Measurements from ENCODE around the gene ASS1. TPM values are rescaled to one million over a fixed set of nuclear protein-coding genes. Genes with fewer than 3 reads are reported as not detected.

ASS1 gene
- polyA plus RNA-seq, 1 donor: 281 TPM

GRCh38 chr9:130414910-130415746, 29.6 kb upstream of the ASS1 start:
- no peak for DNase-seq

DNA sequence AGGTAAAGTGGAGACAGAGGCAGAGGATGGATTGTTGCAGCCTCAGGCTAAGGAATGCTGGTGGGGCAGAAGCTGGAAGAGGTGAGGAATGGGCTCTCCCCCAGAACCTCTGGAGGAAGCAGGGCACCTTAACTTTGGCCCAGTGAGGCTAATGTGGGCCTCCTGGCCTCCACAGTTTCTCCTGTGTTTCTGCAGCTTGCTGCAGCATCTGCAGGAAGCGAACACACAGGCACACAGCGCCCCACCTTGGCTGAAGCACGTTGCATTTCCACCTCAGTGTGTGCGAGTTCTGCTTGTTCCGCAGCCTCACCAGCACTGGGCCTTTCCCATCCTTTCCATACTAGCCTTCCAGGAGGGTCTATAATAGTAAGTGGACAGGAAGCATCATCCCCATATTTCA, 27.2 kb upstream of the ASS1 start:
- DNase-seq: no peak

DNA sequence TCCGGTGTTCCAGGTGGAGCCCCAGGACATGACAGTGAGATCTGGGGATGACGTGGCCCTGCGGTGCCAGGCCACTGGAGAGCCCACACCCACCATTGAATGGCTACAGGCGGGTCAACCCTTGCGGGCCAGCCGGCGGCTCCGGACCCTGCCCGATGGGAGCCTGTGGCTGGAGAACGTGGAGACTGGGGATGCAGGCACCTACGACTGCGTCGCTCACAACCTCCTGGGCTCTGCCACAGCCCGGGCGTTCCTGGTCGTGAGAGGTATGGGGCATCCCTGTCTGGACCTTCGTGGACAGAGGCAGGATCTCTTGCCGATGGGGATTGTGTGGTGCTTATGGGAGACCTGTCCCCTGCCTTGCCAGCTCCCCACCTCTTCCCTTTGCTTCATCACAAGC, 26.0 kb upstream of the ASS1 start:
- DNase-seq: no peak

- DNase-seq: no peak
Measured at GRCh38 chr9:130419521-130420035, 25.2 kb upstream of the ASS1 start.

GRCh38 chr9:130421154-130421801, 23.5 kb upstream of the ASS1 start:
- no peak for DNase-seq

GRCh38 chr9:130421802-130422276, 22.9 kb upstream of the ASS1 start:
- DNase-seq: no peak

DNA sequence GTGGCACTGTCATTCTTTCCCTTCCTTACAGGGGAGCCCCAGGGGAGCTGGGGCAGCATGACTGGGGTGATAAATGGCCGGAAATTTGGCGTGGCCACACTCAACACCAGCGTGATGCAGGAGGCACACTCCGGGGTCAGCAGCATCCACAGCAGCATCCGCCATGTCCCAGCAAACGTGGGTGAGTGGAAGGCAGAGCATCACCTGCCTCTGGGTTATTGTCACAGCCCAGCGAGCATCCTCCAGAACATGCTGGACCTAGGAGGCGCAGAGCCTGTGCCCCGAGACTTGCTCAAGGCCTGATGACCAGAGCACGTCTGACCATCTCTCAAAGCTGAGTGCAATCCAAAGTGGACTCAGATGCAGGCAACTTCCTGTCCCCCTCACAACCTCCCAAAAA, 22.2 kb upstream of the ASS1 start:
- no peak for DNase-seq

DNA sequence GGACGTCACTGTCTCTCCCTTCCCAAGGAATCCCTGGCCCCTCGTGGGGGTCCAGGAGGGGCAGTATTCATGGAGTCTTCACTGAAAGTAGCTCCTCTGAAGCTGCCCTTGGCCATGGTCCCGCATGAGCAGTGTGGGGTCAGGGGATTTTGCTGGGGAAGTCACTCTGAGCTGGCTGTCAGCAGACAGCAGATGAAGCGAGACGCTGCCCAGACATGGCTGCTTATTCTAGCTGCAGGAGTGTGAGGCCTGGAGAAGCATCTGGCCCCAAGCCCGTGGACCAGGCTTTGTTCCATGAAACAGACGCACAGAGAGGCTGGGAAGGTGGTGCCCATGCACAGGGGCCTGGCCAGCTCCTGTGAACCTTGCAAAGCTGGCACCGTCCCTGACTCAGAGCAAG, 21.5 kb upstream of the ASS1 start:
- no peak for DNase-seq

DNA sequence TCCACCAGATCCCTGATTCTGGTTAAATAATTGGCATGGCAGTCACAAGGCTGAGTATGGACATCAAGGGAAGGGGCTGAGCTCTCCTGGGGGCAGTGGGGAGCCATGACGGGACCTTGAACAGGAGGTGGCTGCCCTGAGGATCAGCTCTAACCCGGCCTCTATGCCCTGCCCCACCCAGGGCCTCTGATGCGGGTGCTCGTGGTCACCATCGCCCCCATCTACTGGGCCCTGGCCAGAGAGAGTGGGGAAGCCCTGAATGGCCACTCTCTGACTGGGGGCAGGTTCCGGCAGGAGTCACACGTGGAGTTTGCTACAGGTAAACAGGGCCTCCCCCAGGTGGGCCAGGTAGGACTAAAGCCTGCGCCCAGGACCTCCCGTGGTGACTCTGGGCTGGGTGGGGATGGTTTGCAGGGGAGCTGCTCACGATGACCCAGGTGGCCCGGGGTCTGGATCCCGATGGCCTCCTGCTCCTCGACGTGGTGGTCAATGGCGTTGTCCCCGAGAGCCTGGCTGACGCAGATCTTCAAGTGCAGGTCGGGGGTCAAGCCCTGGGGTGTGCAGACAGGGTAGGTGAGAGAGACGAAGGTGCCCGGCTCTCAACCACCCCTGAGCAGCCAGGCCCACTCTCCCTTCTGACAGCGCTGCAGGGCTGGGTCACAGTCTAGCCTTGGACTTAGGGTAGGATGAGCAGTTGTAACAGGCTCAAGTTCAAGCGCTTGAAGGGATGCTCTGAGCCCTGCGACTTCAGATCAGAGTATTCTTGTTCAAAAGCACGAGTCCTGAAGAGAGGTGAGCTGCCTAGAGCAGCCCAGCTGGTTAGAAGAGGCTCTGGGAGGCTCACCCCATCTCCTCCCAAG, 19.9 kb upstream of the ASS1 start:
- no peak for DNase-seq

DNA sequence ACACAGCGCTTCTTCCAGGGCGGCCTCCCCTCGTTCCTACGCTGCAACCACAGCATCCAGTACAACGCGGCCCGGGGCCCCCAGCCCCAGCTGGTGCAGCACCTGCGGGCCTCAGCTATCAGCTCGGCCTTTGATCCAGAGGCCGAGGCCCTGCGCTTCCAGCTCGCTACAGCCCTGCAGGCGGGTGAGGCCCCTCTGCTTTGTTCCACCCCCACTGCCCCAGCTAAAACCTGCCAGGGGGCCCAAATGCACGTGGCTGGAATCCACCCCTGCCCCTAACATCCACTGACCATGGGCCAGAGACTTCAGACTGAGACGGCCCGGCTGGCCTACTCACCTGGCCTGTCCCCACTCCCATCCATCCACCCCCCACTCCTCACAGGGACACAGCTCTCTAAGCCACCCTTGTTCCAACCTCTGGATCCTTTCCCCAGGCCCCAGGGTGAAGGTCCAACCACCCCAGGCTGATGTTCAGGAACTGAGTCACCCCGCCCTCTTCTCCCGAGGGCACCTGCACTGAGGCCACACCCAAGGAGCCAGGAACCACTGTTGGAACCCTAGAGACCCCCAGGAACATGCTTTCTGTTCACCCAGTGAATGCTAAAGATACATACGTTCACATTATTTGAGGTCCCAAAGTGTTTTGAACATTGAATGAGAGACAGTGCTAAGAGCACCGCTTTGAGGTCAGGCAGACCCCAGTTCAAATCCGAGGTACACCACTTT, 18.9 kb upstream of the ASS1 start:
- no peak for DNase-seq

GRCh38 chr9:130426467-130426773, 18.3 kb upstream of the ASS1 start:
- DNase-seq: no peak

GRCh38 chr9:130426883-130427282, 17.9 kb upstream of the ASS1 start:
- DNase-seq: no peak

DNA sequence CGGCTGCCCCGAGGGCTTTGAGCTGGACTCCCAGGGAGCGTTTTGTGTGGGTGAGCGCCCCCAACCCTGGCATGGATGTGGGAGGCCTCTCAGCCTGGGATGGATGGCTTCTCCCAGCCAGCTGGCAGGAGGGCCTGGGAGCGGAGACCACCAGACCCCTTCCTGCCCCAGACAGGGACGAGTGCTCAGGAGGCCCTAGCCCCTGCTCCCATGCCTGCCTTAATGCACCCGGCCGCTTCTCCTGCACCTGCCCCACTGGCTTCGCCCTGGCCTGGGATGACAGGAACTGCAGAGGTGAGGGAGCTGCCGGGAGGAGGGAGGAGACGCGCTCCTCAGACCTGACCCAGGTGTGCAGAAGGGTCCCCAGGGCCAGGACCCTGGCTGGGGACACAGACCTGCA, 17.4 kb upstream of the ASS1 start:
- no peak for DNase-seq

DNA sequence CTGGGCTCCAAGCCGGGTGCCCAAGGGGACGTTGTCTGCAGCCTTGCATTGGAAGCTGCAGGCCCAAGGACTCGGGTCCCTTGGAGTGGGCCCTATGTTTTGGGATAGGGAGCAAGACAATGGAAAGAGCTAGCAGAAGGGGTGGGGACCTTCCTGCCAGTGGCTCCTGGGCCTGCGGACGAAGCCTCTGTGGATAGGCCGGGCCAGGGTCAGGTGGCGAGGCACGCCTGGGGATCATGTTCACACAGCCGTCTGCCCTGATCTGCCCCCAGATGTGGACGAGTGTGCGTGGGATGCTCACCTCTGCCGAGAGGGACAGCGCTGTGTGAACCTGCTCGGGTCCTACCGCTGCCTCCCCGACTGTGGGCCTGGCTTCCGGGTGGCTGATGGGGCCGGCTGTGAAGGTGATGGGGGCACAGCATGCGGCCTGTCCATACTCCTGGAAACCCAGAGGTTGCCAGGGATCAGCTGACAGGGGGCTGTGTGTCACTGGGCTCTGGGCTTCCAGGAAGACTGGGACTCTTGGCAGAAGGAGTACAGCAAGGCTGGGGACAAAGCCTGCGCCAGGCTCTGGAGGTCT, 16.6 kb upstream of the ASS1 start:
- no peak for DNase-seq

DNA sequence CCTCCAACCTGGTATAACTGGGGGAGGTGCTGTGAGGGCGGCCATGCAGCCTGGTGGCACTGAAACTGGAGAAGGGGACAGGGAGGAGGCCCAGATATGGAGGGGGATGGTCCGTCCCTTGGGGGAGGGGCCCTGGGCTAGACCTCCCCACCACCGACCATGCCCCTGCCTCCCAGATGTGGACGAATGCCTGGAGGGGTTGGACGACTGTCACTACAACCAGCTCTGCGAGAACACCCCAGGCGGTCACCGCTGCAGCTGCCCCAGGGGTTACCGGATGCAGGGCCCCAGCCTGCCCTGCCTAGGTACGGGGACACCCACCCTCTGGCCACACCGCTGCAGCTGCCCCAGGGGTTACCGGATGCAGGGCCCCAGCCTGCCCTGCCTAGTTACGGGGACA, 15.4 kb upstream of the ASS1 start:
- DNase-seq: no peak

GRCh38 chr9:130429831-130430230, 14.9 kb upstream of the ASS1 start:
- DNase-seq: no peak

GRCh38 chr9:130430232-130430631, 14.5 kb upstream of the ASS1 start:
- DNase-seq: no peak

DNA sequence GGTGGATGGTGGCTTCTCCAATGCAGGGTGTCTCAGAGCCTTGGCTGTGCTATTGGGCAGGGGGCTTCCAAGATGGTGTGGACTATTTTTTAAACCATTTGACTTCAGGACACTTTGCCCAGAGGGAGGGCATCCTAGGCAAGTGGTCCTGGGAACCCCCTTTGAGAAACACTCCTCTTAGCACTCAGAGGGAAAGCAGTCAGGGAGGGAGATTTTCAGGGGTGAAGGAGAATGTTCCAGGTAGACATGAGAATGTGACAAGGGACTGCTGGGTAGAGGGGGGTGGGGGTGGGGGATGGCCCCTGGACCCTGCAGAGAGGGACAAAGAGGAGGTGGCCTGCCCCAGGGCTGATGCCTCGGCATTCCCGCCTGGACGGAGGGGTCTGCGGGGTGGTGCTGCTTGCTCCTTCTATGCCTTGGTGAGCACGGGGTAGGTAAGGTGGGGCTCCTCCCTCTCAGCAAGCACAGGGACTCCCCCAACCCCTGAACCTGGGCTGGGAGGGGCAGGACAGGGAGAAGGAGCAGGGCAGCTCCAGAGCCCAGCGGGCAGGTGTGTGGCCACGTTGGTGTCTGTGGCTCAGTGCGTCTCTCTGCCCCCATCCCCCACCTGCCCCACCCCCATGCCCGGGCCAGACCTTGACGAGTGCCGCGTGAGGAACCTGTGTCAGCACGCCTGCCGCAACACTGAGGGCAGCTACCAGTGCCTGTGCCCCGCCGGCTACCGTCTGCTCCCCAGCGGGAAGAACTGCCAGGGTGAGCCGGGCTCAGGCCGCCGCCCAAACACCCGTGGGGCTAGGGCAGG, 13.8 kb upstream of the ASS1 start:
- no peak for DNase-seq

GRCh38 chr9:130431536-130432303, 13.0 kb upstream of the ASS1 start:
- no peak for DNase-seq

DNA sequence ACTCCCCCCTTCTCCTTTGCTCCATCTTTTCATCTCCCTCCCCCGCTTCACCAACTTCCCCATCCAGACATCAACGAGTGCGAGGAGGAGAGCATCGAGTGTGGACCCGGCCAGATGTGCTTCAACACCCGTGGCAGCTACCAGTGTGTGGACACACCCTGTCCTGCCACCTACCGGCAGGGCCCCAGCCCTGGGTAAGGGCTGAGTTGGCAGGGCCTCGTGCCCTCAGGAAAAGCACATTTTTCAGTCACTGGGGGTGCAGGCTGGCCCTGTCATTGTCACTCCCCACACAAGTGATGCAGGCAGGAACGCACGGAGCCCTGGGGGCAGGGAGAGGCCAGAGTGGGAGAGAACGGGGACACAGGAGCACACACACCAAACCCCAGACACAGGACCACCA, 12.4 kb upstream of the ASS1 start:
- DNase-seq: no peak
